ENCODE measurements around the gene AFDN. TPM values are rescaled to one million over a fixed set of nuclear protein-coding genes. Genes with fewer than 3 reads are reported as not detected.

Gene AFDN
- total RNA-seq, 1 experiment from 2014 or later, result 182 TPM

DNA sequence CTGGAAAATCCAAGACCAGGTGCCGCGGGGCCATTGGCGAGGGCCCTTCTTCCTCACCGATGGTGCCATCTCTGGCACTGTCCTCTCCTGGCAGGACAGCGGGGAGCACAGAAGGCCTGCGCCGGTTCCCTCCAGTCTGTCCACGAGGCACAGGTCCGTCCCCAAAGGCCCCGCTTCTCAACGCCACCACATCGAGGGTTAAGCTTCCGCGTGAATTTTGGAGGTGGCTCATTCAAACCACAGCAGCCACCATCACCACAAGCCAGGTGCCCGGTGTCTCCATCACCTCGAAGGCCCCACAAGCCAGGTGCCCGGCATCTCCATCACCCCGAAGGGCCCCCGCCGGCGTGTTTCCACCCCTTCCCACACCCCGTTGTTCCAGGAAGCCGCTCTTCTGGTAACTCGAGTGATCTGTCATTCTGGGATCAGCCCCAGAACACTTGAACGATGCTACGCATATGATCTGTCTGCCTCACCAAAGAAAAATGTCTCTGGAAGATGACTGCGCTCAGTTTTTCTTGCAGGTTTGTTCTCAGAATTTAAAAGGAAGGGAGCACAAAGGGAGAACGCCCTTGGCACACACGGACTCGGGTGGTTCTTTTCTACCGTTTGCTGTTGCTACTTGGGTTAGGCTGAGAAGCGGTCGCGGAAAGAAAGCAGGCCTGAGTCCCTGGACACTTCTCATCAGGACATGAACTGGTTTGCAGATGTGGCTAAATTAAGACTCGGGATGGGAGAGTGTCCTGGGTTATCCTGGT, 160.9 kb downstream of the AFDN start:
- CTCF ChIA-PET, result no interaction called here
- H3K36me3 Mint-ChIP-seq, result no peaks in the 10 kb centered on the region; the same call in 1 of the 2 replicates
- DNase-seq (ENCODE audit: low spot score) (no peak), ATAC-seq (no peak)
- H3K4me3 Mint-ChIP-seq, result no peak overlapping the region
- H3K27me3 Mint-ChIP-seq (ENCODE audit: low read depth), result no peaks in the 10 kb centered on the region
- H3K9me3 Mint-ChIP-seq, result peaks cover 14% of the 10 kb centered on the region
- H3K4me1 Mint-ChIP-seq, result no peaks in the 10 kb centered on the region
- no peak overlapping the region for H3K27ac Mint-ChIP-seq
- POLR2A ChIA-PET, result no interaction called here
- TF ChIP-seq ELF4 (CRISPR knock-in tag; IDR thresholded peaks at IDR 0.05; ENCODE audit: low read depth) (no peak), FOXK1 (CRISPR knock-in tag; IDR thresholded peaks at IDR 0.05) (no peak), TCF7 (CRISPR knock-in tag; IDR thresholded peaks at IDR 0.05; ENCODE audit: low read depth) (no peak), ZNF138 (CRISPR knock-in tag; conservative IDR thresholded peaks at IDR 0.05) (no peak)

DNA sequence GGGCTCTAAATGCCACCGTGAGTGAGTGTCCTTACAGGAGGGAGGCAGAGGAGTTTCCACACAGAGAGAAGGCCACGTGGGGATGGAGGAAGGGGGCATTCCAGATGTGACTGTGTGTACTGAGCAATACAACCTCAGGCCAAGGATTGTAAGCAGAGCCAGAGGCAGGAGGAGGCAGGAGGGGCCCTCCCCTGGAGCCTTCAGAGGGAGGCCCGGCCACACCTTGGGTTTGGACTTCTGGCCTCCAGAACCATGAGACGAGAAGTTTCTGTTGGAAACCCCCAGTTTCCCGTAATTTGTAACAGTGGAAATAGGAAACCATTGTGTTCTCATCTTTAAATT, 161.4 kb downstream of the AFDN start:
- CTCF ChIA-PET, result no interaction called here
- POLR2A ChIA-PET, result no interaction called here
- H3K36me3 Mint-ChIP-seq, result no peaks in the 10 kb centered on the region; the same call in 1 of the 2 replicates

DNA sequence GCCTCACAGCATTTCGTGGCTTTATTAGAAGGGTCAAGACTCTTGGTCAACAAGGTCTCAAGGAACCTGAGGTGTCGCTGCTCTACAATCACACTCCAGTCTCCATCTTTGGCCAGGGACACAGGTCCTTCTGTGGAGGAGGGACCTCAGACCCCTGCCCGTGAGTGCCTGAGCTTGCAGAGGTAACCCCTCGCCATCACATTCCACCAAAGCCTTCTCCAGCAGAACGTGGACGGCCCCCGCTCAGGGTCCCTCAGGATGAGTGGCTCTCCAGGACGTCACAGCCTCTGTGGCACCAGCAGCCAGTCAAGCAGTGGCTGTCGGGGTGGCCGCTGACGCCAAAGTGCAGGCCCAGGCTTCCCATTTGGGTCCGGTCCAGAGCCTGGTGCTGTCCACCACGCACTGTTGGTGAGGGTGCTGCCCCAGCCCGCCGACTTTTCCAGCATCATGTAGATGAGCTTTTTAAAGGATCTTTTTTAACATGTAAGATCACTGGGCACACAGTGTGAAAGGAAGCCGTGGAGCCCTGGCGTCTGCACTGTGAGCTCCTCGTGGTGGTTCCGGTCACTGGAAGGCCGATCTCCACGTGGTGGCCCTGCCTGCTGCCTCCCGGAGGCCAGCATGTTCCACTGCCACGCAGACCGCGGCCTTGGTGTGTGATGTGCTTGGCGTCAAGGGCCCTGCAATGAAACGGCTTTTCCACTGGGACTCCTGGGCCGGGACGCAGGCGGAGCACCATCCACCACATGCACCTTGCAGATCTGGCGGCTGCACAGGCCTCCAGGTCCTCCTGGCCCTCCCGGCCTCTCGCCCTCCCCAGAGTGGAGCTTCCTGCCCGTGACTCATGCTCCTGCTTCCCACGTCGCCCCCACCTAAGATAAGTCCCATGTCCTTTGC, 162.5 kb downstream of the AFDN start:
- TF ChIP-seq, protein P1, sequence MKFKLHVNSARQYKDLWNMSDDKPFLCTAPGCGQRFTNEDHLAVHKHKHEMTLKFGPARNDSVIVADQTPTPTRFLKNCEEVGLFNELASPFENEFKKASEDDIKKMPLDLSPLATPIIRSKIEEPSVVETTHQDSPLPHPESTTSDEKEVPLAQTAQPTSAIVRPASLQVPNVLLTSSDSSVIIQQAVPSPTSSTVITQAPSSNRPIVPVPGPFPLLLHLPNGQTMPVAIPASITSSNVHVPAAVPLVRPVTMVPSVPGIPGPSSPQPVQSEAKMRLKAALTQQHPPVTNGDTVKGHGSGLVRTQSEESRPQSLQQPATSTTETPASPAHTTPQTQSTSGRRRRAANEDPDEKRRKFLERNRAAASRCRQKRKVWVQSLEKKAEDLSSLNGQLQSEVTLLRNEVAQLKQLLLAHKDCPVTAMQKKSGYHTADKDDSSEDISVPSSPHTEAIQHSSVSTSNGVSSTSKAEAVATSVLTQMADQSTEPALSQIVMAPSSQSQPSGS (CRISPR knock-in tag; IDR thresholded peaks at IDR 0.05; ENCODE audit: borderline replicate concordance, low read depth), result no peak
- TF ChIP-seq, protein P2, sequence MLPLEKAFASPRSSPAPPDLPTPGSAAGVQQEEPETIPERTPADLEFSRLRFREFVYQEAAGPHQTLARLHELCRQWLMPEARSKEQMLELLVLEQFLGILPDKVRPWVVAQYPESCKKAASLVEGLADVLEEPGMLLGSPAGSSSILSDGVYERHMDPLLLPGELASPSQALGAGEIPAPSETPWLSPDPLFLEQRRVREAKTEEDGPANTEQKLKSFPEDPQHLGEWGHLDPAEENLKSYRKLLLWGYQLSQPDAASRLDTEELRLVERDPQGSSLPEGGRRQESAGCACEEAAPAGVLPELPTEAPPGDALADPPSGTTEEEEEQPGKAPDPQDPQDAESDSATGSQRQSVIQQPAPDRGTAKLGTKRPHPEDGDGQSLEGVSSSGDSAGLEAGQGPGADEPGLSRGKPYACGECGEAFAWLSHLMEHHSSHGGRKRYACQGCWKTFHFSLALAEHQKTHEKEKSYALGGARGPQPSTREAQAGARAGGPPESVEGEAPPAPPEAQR (CRISPR knock-in tag; IDR thresholded peaks at IDR 0.05), result no peak
- TF ChIP-seq SMAD4 (CRISPR knock-in tag; IDR thresholded peaks at IDR 0.05), result no peak
- TF ChIP-seq, protein P3, sequence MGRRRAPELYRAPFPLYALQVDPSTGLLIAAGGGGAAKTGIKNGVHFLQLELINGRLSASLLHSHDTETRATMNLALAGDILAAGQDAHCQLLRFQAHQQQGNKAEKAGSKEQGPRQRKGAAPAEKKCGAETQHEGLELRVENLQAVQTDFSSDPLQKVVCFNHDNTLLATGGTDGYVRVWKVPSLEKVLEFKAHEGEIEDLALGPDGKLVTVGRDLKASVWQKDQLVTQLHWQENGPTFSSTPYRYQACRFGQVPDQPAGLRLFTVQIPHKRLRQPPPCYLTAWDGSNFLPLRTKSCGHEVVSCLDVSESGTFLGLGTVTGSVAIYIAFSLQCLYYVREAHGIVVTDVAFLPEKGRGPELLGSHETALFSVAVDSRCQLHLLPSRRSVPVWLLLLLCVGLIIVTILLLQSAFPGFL (CRISPR knock-in tag; IDR thresholded peaks at IDR 0.05; ENCODE audit: borderline replicate concordance), result no peak
- no peak for TF ChIP-seq KAT7 (CRISPR knock-in tag; IDR thresholded peaks at IDR 0.05; ENCODE audit: borderline replicate concordance)
- TF ChIP-seq FOXJ3 (CRISPR knock-in tag; IDR thresholded peaks at IDR 0.05; ENCODE audit: borderline replicate concordance), result no peak
- no peak for TF ChIP-seq ZNF416 (CRISPR knock-in tag; IDR thresholded peaks at IDR 0.05)
- TF ChIP-seq, protein P4, sequence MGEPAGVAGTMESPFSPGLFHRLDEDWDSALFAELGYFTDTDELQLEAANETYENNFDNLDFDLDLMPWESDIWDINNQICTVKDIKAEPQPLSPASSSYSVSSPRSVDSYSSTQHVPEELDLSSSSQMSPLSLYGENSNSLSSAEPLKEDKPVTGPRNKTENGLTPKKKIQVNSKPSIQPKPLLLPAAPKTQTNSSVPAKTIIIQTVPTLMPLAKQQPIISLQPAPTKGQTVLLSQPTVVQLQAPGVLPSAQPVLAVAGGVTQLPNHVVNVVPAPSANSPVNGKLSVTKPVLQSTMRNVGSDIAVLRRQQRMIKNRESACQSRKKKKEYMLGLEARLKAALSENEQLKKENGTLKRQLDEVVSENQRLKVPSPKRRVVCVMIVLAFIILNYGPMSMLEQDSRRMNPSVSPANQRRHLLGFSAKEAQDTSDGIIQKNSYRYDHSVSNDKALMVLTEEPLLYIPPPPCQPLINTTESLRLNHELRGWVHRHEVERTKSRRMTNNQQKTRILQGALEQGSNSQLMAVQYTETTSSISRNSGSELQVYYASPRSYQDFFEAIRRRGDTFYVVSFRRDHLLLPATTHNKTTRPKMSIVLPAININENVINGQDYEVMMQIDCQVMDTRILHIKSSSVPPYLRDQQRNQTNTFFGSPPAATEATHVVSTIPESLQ (CRISPR knock-in tag; IDR thresholded peaks at IDR 0.05), result no peak
- DNase-seq (ENCODE audit: low spot score) (no peak), ATAC-seq (no peak)
- Mint-ChIP-seq H3K4me3 (no peak overlapping the region), H3K4me1 (no peaks in the 10 kb centered on the region), H3K9me3 (peaks cover 8% of the 10 kb centered on the region), H3K36me3 (no peaks in the 10 kb centered on the region), H3K27me3 (ENCODE audit: low read depth) (no peaks in the 10 kb centered on the region), H3K27ac (no peak overlapping the region)
- CTCF ChIA-PET, result interaction anchor here (0.5 to 0.6 kb wide), 2 partner anchors 43 to 491 kb away, joined by 3 read pairs; no protein-coding TSS in a partner anchor
- POLR2A ChIA-PET, result no interaction called here

More for the DNA sequence above, 161.4 kb downstream of the AFDN start:
- Mint-ChIP-seq H3K4me3 (no peak overlapping the region), H3K27ac (no peak overlapping the region), H3K4me1 (no peaks in the 10 kb centered on the region), H3K9me3 (peaks cover 14% of the 10 kb centered on the region), H3K27me3 (ENCODE audit: low read depth) (no peaks in the 10 kb centered on the region)
- ATAC-seq (no peak), DNase-seq (ENCODE audit: low spot score) (no peak)
- TF ChIP-seq ZBTB21 (CRISPR knock-in tag; IDR thresholded peaks at IDR 0.05; ENCODE audit: borderline replicate concordance) (no peak), ESRRA (CRISPR knock-in tag; IDR thresholded peaks at IDR 0.05; ENCODE audit: borderline replicate concordance) (no peak), ZNF423 (CRISPR knock-in tag; IDR thresholded peaks at IDR 0.05) (no peak)
